GM19438 (cell line): Measurements from ENCODE around the gene C1QTNF1.

Experiments
- ATAC-seq: cut with Tn5 transposase; IDR thresholded peaks from one replicate; pipeline ENCODE4 v1.9.1; 2021; ENCODE audit warnings: low read depth; ENCODE audit not compliant: unreplicated experiment

C1QTNF1 gene

DNA sequence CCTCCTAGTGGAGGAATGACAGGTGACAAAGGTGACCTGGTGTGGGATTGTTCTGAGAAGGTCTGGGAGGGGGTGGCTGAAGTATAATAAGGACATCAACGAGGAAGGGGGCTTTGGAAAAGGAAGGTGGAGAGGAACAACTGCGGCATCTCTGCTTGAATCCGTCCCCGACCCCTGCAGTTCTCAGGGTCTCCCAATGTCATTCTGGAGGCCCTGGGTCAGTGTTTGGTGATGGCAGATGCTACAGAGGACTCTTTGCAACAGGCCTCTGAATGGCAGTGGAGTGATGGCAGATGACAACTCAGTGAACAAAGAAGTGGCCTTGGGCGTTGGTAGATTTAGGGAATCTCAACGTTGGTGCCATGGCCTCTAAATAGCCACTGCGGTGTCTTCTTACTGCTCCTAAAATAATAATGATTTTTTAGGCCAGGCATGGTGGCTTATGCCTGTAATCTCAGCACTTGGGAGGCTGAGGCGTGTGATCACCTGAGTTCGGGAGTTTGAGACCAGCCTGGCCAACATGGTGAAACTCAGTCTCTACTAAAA is 52.0 kb downstream of the C1QTNF1 start:
- no peak for ATAC-seq

- ATAC-seq: no peak
Measured at GRCh38 chr17:79077587-79077986, 53.6 kb downstream of the C1QTNF1 start.

- ATAC-seq: no peak
Measured at GRCh38 chr17:79078476-79079190, 54.7 kb downstream of the C1QTNF1 start.

DNA sequence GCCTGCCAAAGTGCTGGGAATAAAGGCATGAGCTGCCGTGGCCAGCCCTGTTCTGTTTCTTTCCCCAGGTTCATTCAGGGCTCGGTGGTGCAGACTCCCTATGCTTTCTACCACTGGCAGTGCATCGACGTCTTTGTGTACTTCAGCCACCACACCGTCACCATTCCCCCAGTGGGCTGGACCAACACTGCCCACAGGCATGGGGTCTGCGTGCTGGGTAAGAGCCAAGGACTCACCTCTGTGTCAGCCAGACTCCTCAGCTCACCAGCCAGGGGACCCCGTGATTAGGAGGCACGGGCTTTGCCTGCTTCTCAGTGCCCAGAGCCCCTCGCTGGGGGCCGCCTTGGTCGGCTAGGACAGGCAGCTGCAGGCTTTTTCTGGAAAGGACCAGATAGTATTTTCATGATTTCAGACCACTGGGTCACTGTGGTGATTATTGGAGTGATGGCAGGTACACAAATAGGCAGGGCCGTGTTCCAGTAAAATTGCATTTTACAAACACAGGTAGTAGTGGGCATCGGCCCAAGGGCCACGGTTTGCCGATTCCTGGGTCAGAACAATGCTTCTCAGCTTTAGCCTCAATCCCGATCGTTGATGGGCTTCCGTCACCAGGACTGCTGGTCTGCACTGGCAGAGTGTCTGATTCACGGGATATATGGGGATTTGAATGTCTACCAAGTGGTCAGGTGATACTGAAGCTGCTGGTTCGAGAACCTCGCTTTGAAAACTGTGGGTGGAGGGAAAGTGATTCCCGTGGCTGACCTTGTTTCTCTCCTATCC is 55.6 kb downstream of the C1QTNF1 start:
- no peak for ATAC-seq

- ATAC-seq: no peak
Measured at GRCh38 chr17:79080349-79080748, 56.4 kb downstream of the C1QTNF1 start.

GRCh38 chr17:79080761-79081290 is 56.9 kb downstream of the C1QTNF1 start:
- no peak for ATAC-seq

DNA sequence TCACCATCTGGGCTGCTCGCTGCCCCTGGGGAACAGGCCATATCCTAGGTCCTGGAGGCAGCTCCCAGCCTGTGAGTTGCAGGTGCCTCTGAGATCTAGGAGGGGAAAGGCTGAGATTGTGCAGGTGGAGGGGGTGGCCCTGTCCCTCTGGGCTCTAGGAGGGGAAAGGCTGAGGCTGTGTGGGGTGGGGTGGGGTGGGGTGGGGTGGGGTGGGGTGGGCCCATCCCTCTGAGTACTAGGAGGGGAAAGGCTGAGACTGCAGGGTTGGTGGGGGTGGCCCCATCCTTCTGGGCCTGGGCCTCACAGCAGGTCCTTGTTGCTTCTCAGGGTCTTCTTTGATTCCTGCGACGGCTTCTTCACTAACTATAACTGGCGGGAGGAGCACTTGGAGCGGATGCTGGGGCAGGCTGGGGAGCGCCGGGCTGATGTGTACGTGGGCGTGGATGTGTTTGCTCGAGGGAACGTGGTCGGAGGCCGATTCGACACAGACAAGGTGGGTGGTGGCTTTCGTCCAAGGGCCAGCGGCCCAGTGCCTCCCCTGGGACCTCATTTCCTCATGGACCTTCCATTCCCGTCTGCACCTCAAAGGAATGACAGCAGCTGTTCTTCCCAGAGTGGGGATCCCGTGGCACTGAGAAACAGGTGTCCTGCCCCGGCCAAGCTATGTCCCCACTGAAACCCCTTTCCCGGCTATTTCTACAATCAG is 57.8 kb downstream of the C1QTNF1 start:
- ATAC-seq: no peak

GRCh38 chr17:79082311-79083190 is 58.6 kb downstream of the C1QTNF1 start:
- ATAC-seq: no peak

DNA sequence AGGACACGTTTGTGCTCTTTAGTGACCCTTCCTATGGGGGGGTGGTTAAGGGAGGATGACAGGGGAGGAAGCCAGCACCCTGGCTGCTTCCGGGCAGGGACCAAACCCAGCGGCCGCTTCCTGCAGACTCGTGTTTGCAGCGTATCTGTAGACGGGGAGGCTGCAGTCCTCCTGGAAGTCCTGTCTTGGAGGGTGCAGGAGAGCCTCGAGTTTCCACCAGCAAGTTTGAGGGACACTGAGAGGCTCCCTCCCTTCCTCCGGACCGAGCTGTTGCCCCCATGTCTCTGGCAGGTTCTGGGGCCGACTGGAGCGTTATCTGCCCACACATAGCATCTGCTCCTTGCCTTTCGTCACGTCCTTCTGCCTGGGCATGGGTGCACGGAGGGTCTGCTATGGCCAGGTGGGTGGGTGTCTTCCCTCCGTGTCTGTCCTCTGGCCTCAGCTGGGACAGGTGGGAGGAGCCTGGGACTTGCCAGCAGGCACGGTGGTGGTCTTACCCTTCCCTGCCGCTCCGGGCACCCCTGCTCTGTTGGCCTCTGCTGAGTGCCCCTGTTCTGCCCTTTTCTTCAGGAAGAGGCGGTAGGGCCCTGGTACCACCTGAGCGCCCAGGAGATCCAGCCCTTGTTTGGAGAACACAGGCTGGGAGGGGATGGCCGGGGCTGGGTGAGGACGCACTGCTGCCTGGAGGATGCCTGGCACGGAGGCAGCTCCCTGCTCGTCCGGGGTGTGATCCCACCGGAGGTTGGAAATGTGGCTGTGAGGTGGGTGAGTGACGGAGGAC is 59.4 kb downstream of the C1QTNF1 start:
- ATAC-seq: no peak

GRCh38 chr17:79084291-79085153 is 60.6 kb downstream of the C1QTNF1 start:
- no peak for ATAC-seq

DNA sequence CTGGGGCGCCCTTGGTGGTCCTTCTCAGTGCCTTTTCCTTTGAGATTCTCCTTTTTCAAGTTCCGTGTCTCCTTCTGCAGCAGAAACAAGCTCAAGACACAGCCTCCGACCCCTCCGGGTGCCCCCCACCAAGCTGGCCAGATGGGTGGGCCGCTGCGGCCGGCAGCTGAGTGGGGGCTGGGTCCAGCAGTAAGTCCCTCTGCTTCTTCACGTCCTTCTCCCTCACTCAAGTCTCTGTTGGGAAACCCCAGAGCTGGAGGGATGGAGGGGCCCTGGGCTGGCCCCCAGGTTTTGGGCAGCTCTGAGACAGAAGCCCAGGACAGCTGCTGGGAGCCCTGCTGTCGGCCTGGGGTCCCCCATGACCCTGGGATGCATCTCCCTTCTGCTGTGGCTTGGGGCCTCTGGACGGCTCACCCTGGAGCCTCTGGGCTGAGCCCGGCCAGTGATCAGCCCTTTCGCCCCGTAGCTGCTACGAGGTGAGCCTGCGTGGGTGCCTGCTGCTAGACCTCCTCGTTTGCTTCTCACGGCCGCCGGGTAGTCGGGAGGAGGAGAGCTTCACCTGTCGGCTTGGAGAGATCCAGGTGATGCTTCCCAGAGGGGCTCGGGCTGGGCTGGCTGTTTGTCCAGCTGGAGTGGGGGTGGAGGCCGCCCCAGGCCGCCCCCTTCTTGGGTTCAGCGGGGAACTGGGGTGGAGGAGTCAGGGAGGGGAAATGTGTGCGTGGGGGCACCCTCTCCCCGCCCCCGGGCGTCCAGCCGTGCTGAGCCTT is 61.4 kb downstream of the C1QTNF1 start:
- no peak for ATAC-seq

- no peak for ATAC-seq
Measured at GRCh38 chr17:79085921-79086551, 62.1 kb downstream of the C1QTNF1 start.

- ATAC-seq: no peak
Measured at GRCh38 chr17:79086609-79087427, 62.8 kb downstream of the C1QTNF1 start.

GRCh38 chr17:79087428-79088143 is 63.6 kb downstream of the C1QTNF1 start:
- ATAC-seq: no peak

DNA sequence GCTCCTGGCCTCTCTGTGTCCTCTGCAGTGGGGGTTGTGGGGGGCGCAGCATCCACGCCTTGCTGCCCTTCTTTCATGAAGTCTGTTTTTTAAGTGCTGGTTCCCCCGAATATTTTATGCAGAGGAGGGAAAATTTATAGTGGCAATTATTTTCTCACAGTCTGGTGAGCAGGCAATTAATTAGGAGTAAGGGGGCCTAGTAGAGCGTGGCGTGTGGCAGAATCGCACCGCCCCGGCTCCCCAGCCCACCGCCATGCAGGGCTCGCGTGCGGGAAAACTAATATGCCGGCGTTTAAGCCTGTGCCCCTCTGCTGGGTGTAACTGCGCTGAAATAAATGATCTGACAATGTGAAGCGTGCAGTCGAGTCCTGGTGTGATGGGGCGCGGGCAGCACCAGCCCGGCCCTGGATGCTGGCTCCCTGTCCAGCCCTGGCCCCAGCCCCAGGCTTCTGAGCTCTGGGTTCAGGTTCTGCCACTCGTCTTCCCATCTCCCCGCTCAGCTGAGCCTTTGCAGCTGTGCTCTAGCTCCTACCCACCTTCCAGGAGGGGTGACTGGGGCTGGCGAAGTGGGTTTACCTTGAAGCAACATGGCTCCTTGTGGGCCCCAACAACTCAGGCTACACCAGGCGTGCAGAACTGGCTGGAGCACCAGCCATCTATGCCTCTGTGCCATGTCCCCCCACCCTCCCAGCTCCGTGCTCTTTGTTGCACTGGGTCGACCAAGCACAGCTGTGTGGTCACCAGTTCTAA is 64.5 kb downstream of the C1QTNF1 start:
- no peak for ATAC-seq
